Mucosa of descending colon (tissue), 3 donors: Measurements from ENCODE around the gene DYNLL1. TPM values are rescaled to one million over a fixed set of nuclear protein-coding genes. Genes with fewer than 3 reads are reported as not detected.

Experiments
- ATAC-seq: fragments of 200-7000 bp; cut with Tn5 transposase; one replicate; pipeline ENCODE4 v1.9.1; 2020; ENCODE audit warnings: mild to moderate bottlenecking, moderate library complexity
- DNase-seq, 3 donors: peaks; one replicate each; pipeline ENCODE4 v3.0.0-alpha.2; 2020
- H3K36me3 ChIP-seq: fragments of 200-600 bp; one replicate; pipeline ENCODE4 v1.8.0; 2021; ENCODE audit warnings: low read depth, mild to moderate bottlenecking
- H3K4me1 ChIP-seq: fragments of 200-600 bp; one replicate; pipeline ENCODE4 v1.8.0; 2021; ENCODE audit warnings: low read depth, mild to moderate bottlenecking
- H3K4me3 ChIP-seq: fragments of 200-600 bp; one replicate; pipeline ENCODE4 v1.8.0; 2021; ENCODE audit warnings: mild to moderate bottlenecking
- H3K9me3 ChIP-seq: fragments of 200-600 bp; one replicate; pipeline ENCODE4 v1.8.0; 2021; ENCODE audit warnings: mild to moderate bottlenecking
- intact Hi-C, 2 donors: fragments of 100-400 bp; cut with DNase I in 1 of 2; cut with micrococcal nuclease in 1 of 2; formaldehyde crosslinking; loops; one replicate each; pipeline versions ENCODE4 v1.11.0 to v1.11.1; 2022; cut with DNase I, micrococcal nuclease
- total RNA-seq, 3 donors: library from RNA; stranded (reverse); fragmentation: NEBNext Ultra II Directional in 2 of 3; extraction: Animal tissue kit (Norgen Biotek cat#: 25700) in 2 of 3; gene quantifications; one replicate each; pipeline versions ENCODE4 v1.2.1 to v1.2.4, GENCODE V29; 2021 to 2023
- TF ChIP-seq, protein P1 (sequence below): fragments of 200-600 bp; IDR thresholded peaks from one replicate; pipeline ENCODE4 v1.8.0; 2022; ENCODE audit warnings: antibody characterized with exemption, mild to moderate bottlenecking
- donor health status: DM: no; HTN: no; CAD: no; lungs with moderate emphysema.
- donor health status: DM: no; HTN: no; CAD: no.
- donor health status: DM: no; HTN: yes; CAD: no.

DYNLL1 gene
- total RNA-seq, 3 donors from 2014 or later: 309 to 343 (median 309) TPM

DNA sequence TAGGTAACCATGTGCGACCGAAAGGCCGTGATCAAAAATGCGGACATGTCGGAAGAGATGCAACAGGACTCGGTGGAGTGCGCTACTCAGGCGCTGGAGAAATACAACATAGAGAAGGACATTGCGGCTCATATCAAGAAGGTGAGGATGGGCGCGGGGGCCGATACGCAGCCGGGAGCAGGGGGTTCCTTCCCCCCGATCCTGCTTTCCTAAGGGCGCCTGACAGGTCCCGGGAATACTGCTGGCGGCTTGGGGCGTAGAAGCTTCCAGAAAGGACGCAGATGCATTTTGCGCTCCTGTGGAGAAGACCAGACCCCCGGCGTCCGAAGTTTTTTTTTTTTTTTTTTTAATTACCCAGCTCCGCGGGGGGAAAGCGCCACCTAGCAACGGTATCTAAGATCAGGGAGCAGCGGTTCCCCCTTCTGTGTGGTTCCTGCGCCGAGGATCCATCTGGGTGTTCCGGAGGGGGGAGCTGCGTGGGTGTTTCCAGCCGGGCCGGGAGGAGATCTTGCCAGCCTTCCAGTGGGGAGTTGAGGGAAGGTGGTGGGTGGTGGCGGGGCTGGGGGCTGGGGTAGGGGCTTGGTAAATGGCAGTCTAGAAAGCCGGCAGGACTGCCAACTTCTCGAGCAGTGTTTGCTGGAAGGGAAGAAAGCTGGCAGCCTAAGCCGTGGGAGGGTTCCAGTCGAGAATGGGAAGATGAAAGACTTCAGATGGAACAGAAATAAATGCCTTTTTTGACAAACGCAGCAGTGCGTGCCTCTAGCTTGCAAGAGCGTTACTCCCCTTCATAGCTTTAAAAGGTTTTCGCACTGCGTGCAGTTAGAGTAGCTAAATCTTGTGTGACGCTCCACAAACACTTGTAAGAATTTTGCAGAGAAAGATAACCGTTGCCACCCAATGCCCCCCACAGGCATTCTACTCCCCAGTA, 764 bp downstream of the DYNLL1 start:
- peak; percentile 56 for ATAC-seq
- Histone ChIP-seq H3K4me3 (peak overlapping the region; percentile 92), H3K36me3 (no peaks in the 10 kb centered on the region), H3K4me1 (peaks cover 14% of the 10 kb centered on the region), H3K9me3 (no peaks in the 10 kb centered on the region)
- TF ChIP-seq, protein P1, sequence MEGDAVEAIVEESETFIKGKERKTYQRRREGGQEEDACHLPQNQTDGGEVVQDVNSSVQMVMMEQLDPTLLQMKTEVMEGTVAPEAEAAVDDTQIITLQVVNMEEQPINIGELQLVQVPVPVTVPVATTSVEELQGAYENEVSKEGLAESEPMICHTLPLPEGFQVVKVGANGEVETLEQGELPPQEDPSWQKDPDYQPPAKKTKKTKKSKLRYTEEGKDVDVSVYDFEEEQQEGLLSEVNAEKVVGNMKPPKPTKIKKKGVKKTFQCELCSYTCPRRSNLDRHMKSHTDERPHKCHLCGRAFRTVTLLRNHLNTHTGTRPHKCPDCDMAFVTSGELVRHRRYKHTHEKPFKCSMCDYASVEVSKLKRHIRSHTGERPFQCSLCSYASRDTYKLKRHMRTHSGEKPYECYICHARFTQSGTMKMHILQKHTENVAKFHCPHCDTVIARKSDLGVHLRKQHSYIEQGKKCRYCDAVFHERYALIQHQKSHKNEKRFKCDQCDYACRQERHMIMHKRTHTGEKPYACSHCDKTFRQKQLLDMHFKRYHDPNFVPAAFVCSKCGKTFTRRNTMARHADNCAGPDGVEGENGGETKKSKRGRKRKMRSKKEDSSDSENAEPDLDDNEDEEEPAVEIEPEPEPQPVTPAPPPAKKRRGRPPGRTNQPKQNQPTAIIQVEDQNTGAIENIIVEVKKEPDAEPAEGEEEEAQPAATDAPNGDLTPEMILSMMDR: no peak
- DNase-seq: peak; percentile 68 to 79 (median 73)
- intact Hi-C loops: loop anchor here in 1 of 2 donors (5.0 kb wide), 1 partner anchor 41 kb away; no protein-coding TSS in a partner anchor

- H3K4me1 ChIP-seq: peaks cover 14% of the 10 kb centered on the region
- no peaks in the 10 kb centered on the region for H3K9me3 ChIP-seq
- intact Hi-C loops: loop anchor here in 1 of 2 donors (5.0 kb wide), 1 partner anchor 40 kb away; no protein-coding TSS in a partner anchor
- ATAC-seq: no peak
- no peak overlapping the region for H3K4me3 ChIP-seq
- TF ChIP-seq, protein P1: no peak
- DNase-seq: no peak
- H3K36me3 ChIP-seq: no peaks in the 10 kb centered on the region
Measured at GRCh38 chr12:120497524-120498150, 1.7 kb downstream of the DYNLL1 start.

DNA sequence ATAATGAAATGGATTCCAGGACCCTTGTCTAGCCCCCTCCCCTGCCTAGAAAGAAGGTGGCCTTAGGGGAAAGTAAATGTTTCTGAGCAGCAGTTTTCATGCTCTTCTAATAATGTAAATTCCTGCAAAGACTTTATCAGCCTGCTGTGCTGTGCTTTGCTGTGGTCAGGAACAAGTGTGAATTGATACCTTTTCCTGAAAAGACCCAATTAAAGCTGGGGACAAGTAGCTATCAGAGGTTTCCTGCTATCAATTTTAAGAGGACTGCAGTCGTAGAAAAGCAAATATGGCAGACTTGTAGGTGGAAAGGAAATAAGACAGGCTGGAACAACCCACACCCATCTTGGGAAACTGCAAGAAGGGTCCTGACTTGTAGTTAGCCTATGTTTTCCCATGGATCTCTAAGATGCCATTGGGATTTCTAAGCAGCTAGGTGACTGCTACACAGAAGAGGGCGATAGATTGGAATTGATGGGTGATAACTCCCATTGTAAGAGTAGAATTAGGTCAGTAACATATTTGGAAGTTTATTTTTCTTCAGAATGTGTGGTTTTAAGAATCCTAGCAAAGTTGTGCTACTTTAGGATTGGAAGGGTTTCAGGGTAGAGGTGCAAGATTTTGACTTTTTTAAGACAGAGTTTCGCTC, 3.1 kb downstream of the DYNLL1 start:
- TF ChIP-seq, protein P1: no peak
- H3K36me3 ChIP-seq: no peaks in the 10 kb centered on the region
- peaks cover 14% of the 10 kb centered on the region for H3K4me1 ChIP-seq
- intact Hi-C loops: loop anchor here in 1 of 2 donors (5.0 kb wide), 1 partner anchor 38 kb away; no protein-coding TSS in a partner anchor
- ATAC-seq: no peak
- no peak for DNase-seq
- no peaks in the 10 kb centered on the region for H3K9me3 ChIP-seq
- no peak overlapping the region for H3K4me3 ChIP-seq

DNA sequence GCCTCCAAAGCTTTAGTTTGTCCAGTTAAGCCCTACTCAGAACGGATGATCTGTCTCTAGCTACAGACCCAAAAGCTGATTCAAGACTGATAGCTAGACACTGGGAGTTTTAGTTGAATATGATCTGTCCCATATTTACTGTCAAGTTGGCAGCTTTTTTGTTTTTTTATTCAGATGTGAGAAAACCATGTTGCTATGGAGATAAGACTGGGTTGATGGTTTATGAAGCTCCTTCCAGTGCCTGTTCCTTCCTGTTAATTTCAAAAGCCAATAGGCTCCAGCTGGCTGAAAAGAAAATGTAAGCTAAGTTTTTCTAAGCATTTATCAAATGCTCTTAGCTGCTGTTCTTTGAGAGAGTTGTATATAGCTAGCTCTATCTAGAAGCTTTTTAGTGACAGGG, 4.7 kb downstream of the DYNLL1 start:
- Histone ChIP-seq H3K36me3 (no peaks in the 10 kb centered on the region), H3K9me3 (no peaks in the 10 kb centered on the region), H3K4me1 (peaks cover 14% of the 10 kb centered on the region), H3K4me3 (no peak overlapping the region)
- intact Hi-C loops: no loop called here
- TF ChIP-seq, protein P1: no peak
- no peak for DNase-seq
- ATAC-seq: no peak

DNA sequence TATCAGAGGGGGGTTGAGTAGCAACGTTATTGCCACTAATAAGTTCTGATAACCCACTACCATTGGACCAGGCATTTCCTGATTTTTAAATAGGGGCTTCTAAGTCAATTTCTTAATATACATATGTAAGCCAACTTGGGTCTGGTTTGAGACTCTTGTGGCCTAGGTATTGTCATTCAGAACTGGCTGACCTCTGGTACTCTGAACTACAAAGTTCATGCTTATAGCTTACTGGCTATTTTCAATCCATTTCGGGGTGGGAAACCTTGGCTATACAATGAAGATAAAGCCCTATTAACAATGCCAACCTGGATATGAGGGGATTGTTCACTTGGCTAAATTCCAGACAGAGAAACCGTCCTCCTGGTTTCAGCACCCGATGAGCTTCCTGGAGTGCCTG, 8.7 kb downstream of the DYNLL1 start:
- peaks cover 3% of the 10 kb centered on the region for H3K36me3 ChIP-seq
- H3K4me3 ChIP-seq: no peak overlapping the region
- ATAC-seq (no peak), DNase-seq (no peak)
- intact Hi-C loops: no loop called here
- H3K9me3 ChIP-seq: no peaks in the 10 kb centered on the region
- TF ChIP-seq, protein P1: no peak
- peaks cover 4% of the 10 kb centered on the region for H3K4me1 ChIP-seq
